Cardiac muscle cell (in vitro differentiated cells and primary cell): ENCODE results near the gene TBC1D8. TPM values are rescaled to one million over a fixed set of nuclear protein-coding genes. Genes with fewer than 3 reads are reported as not detected.

Experiments used
- DNase-seq, 2 donors: peaks; one replicate each; pipeline versions ENCODE4 v3.0.0 to v3.0.0-alpha.2; 2010 to 2017; ENCODE audit warnings: low read depth in 1 of 2, low spot score in 1 of 2
- H3K27ac ChIP-seq: fragments of 200-600 bp; sonication (generic); 2 replicates; pipeline ENCODE4 v1.5.1; 2016
- H3K27me3 ChIP-seq: fragments of 200-600 bp; sonication (generic); 2 replicates; pipeline ENCODE4 v1.6.0; 2016; ENCODE audit warnings: control low read depth
- H3K36me3 ChIP-seq: fragments of 200-600 bp; sonication (generic); 2 replicates; pipeline ENCODE4 v1.5.1; 2016; ENCODE audit warnings: control low read depth
- H3K4me1 ChIP-seq: fragments of 200-600 bp; sonication (generic); 2 replicates; pipeline ENCODE4 v1.8.1; 2017; ENCODE audit warnings: low read depth, mild to moderate bottlenecking, mixed run types
- H3K4me3 ChIP-seq: fragments of 200-600 bp; sonication (generic); 2 replicates; pipeline ENCODE4 v1.5.1; 2016; ENCODE audit warnings: mild to moderate bottlenecking
- H3K9me3 ChIP-seq: fragments of 200-600 bp; sonication (generic); 2 replicates; pipeline ENCODE4 v1.5.1; 2017; ENCODE audit warnings: low read depth, mild to moderate bottlenecking, control low read depth
- polyA plus RNA-seq: library from polyadenylated mRNA; unstranded; fragments of >200 nt; fragmentation: Nextera tagmentation; extraction: Ambion mirVana; gene quantifications from 2 replicates; pipeline ENCODE4 v1.2.1, GENCODE V29; 2016
- total RNA-seq: library from RNA; depleted of rRNA; stranded (reverse); fragments of >200 nt; gene quantifications from 2 replicates; pipeline ENCODE4 v1.2.3, GENCODE V29; 2016
- TF ChIP-seq, protein P1 (sequence below): IDR thresholded peaks from 2 replicates; pipeline ENCODE4 v1.5.1; 2012; ENCODE audit warnings: low read depth, mild to moderate bottlenecking, low read length

Gene TBC1D8
- total RNA-seq, result 19.9 and 23.2 TPM in 2 replicates
- 15.2 and 25.6 TPM in 2 replicates for polyA plus RNA-seq

DNA sequence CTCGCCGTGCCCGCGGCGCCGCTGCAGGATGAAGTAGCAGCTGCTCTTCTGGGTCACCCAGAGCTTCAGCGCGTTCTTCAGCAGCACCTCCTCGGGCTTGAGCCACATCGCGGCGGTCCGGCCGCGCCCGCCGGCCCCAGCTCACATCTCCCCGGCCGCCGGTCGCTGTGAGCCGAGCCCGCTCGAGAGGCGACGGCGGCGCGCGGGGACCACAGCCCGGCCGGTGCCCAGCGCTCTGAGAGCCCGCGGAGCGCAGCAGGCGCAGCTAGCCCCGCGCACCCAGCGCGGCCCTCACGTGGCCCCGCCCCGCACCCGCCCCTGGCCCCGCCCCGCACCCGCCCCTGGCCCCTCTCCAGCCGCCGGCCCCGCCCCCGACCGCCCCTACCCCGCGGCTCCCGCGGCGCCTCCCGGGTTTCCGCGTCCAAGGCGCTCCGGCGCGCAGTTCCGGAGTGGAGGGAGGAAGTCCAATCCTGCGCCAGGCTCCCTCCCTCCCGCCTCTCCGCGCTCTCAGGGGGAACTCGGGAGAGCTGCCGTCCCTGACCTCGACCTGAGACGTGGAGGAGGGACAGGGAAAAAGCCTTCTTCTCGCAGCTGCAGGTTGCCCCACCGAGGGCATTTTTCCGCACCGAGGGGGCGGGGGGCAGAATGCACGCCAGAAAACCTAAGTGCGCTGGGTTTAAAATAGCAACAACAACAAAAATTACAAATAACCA lies at the start of gene TBC1D8:
Gene TBC1D8 (minus strand): TSS at position 237 of the 713 bp plus-strand sequence. CDS start 129 bp downstream, at position 108.
- peak; percentile 87 to 94 for DNase-seq
- H3K4me3 ChIP-seq, result peak within 1 kb of the TSS; percentile 74
- H3K36me3 ChIP-seq, result no peaks in the 10 kb centered on the region
- no peaks in the 10 kb centered on the region for H3K27me3 ChIP-seq
- TF ChIP-seq, protein P1, sequence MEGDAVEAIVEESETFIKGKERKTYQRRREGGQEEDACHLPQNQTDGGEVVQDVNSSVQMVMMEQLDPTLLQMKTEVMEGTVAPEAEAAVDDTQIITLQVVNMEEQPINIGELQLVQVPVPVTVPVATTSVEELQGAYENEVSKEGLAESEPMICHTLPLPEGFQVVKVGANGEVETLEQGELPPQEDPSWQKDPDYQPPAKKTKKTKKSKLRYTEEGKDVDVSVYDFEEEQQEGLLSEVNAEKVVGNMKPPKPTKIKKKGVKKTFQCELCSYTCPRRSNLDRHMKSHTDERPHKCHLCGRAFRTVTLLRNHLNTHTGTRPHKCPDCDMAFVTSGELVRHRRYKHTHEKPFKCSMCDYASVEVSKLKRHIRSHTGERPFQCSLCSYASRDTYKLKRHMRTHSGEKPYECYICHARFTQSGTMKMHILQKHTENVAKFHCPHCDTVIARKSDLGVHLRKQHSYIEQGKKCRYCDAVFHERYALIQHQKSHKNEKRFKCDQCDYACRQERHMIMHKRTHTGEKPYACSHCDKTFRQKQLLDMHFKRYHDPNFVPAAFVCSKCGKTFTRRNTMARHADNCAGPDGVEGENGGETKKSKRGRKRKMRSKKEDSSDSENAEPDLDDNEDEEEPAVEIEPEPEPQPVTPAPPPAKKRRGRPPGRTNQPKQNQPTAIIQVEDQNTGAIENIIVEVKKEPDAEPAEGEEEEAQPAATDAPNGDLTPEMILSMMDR, result no peak
- no peaks in the 10 kb centered on the region for H3K9me3 ChIP-seq
- peak within 1 kb of the TSS; percentile 71 for H3K27ac ChIP-seq
- H3K4me1 ChIP-seq, result peaks cover 34% of the 10 kb centered on the region

DNA sequence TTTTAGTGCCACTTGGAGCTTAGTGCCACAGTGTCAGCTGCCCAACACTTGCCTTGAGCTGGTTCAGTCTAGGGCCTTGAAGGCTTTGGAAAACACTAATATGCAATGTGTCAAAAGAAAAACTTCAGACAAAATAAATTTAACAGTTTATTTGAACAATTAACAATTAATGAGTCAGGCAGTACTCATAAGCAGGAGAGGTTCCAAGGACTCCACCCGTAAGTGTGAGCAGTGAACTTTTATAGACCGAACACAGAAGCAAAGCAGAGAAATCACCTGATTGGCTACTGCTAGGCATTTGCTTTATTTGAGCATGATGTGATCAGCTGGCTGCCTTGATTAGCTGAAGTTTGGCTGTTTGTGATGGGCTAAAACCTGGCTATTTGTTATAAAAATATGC lies 49.5 kb upstream of the TBC1D8 start:
- Histone ChIP-seq H3K9me3 (no peaks in the 10 kb centered on the region), H3K4me1 (no peaks in the 10 kb centered on the region), H3K4me3 (no peak overlapping the region), H3K36me3 (no peaks in the 10 kb centered on the region), H3K27me3 (no peaks in the 10 kb centered on the region), H3K27ac (no peak overlapping the region)
- TF ChIP-seq, protein P1, result no peak
- peak in 1 of 2 donors; percentile 6 for DNase-seq

DNA sequence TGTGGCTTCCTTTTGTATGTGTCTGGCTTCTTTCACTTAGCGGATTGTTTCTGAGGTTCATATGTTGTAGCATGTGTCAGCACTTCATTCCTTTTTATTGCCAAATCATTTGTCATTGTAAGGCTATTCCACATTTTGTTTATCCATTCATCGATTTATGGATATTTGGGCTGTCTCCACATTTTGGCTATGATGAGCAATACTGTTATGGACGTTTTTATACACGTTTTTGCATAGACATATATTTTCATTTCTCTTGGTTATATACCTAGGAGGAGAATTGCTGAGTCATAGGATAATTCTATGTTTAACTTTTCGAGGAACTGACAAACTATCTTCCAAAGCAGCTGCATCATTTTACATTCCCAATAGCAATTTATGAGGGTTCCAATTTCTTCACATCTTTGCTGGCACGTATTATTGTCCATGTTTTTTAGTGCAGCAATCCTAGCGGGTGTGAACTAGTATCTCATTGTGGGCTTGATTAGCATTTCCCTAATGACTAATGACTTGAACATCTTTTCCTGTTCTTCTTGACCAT lies 48.1 kb upstream of the TBC1D8 start:
- TF ChIP-seq, protein P1, result no peak
- no peak overlapping the region for H3K4me3 ChIP-seq

DNA sequence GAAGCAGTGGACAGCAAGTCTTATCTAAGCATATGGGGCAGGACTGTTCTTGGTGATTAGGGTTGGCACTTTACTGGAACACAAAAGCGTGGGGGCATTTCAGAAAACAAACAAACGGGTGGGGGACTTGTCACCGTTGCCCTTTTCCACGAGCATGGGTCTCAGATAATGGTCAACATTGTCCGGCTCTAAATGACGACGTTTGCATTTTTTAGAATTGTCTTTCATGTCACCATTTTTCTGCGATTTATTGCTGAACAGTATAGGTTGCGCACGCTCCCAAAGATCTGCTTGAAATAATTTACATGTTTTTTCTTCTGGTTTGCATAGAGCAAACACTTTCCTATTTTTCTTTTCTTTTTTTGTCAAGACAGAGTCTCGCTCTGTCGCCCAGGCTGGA lies 46.6 kb upstream of the TBC1D8 start:
- no peak for DNase-seq
- TF ChIP-seq, protein P1, result no peak
- Histone ChIP-seq H3K36me3 (no peaks in the 10 kb centered on the region), H3K4me3 (no peak overlapping the region), H3K4me1 (no peaks in the 10 kb centered on the region), H3K27ac (no peak overlapping the region), H3K9me3 (no peaks in the 10 kb centered on the region), H3K27me3 (no peaks in the 10 kb centered on the region)

More for the DNA sequence above, 48.1 kb upstream of the TBC1D8 start:
- Histone ChIP-seq H3K36me3 (no peaks in the 10 kb centered on the region), H3K27ac (no peak overlapping the region), H3K4me1 (no peaks in the 10 kb centered on the region), H3K9me3 (no peaks in the 10 kb centered on the region), H3K27me3 (no peaks in the 10 kb centered on the region)
- peak in 1 of 2 donors; percentile 72 for DNase-seq

GRCh38 chr2:101197215-101197745 lies 46.1 kb upstream of the TBC1D8 start:
- Histone ChIP-seq H3K27ac (no peak overlapping the region), H3K36me3 (no peaks in the 10 kb centered on the region), H3K4me1 (no peaks in the 10 kb centered on the region), H3K9me3 (no peaks in the 10 kb centered on the region), H3K27me3 (no peaks in the 10 kb centered on the region), H3K4me3 (no peak overlapping the region)
- TF ChIP-seq, protein P1, result no peak
- peak in 1 of 2 donors; percentile 11 for DNase-seq
